HG02588 (cell line): Measurements from ENCODE around the gene EIF3K.

Experiments used
- ATAC-seq: cut with Tn5 transposase; IDR thresholded peaks from one replicate; pipeline ENCODE4 v1.9.1; 2021; ENCODE audit warnings: mild to moderate bottlenecking, moderate library complexity; ENCODE audit not compliant: unreplicated experiment

Gene EIF3K

DNA sequence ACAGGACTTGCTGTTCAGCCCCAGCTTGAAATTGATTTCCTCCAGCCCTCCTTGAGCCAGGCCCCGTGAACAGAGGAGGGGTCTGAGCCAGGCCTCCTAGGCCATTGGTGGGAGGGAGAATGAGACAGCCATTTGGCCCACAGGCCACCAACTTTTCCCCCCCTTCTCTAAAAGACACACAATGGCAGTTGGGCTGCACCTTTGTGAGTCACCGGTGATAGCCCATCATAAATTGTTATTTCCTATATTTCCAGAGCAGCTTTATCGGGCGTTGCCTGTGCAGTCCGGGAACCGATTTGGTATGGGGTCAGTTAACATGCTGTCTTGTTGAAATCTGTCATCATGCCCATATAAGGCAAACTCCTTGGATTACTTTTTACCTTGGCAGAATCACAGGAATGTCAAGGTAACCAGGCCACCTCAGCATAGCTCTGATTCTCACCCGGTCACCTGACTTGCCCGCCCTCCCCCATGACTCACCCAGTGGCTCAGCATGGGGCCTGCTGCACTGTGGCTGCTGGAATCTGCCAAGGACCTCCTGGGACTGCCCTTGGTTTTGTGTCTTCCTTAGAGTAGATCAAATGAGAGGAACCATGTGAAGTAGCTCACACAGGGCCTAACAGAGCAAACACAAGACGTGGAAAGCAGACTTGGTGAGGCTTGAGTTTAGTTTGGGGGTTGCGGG, 64.5 kb downstream of the EIF3K start:
- no peak for ATAC-seq

DNA sequence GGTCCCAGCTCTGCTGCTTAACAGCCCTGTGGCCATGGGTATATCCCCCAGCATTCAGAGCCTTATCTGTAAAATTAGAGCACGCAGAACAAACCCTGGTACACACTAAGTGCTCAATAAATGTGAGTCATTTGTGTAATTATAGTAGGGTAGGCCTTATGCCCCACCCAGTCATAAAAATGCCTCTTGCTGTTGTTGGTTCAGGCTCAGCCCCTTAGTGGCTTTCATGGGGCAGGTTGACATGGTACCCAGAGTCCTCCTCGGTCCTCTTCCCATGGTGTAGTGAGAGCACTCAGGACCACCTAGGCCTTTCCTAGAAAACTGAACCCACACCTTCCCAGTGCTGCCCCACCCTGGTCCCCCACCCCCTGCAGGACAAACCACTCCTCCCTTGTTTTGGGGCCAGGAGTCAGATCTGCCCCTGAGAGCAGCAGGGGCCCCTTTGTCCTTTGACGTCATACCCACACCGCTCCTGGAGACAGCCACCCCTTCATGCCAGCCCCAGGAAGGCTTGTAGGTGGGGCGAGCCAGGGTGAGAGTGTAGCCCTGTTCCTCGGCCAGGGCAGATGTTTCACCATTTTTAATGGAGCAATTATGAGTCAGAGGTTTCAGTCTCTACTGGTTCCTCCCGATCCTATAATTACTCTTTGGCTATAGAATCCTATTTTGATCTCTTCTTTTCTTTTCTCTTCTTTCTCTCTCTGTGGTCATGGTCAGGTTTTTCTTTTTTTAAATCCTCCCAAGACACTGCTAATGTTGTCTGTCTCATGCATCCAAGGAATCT, 65.3 kb downstream of the EIF3K start:
- ATAC-seq = no peak

DNA sequence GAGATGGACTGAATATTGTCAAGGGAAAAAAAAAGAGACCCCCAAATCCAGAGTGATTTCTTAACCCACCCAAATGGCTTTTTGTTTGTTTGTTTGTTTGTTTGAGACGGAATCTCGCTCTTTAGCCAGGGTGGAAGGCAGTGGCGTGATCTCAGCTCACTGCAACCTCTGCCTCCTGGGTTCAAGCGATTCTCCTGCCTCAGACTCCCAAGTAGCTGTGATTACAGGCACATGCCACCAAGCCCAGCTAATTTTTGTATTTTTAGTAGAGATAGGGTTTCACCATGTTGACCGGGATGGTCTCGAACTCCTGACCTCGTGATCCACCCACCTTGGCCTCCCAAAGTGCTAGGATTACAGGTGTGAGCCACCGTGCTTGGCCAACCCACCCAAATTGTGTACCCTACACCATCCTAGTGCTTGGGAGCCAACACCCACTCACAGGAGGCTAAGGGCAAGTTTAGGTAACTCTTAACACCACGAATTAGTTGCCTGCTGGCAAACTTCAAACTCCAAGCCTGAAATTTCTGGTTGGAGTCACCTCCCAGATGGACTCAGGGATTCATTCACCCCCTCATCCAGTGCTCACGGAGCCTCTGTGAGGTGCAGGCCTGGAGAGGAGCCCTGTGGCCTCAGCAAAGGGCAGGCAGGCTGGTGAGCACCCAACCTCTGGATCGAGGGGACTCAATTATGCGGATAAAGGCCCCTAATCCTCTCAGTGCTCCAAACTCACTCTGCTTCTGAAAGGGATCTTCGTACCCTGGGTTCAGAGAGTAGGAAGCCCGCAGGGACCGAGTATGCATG, 66.1 kb downstream of the EIF3K start:
- no peak for ATAC-seq

DNA sequence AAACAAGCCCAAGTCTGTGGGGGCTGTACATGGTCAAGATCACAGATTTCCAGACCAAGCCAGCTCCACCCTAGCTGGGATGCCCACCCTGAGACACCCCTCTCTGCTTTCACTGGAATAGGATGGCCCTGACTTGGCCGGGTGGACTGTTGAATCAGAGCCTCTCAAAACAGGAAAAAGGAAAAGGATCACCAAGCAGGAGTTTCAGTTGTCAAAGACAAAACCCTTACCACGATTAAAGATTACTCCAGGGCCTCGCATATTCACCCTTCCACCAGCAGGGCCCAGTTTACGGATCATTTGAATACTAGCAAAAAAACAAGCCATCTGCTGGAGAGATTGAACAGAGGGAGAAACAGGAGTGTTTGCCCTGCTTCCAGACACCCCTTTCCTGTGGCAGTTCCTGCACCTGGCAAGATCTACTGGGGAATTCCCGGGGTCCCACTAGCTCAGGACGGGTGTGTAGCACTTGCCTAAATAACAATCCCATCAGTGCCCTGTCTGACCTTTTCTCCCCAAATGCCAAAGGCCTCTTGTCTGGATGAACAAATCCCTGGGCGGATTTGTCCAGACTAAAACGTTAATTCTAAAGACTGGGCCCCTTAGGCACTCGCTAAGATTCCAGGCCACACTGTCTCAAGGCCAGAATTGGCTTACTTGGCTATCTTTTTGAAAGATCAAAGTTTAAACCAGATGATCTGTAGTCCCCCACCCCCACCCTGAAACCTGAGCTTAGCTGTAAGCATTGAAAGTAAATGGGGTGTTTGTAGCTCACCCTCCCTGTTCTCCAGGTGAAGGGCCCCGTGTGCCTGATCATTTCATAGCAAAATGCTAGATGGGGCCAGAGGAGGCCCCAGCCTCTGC, 66.9 kb downstream of the EIF3K start:
- ATAC-seq = no peak

DNA sequence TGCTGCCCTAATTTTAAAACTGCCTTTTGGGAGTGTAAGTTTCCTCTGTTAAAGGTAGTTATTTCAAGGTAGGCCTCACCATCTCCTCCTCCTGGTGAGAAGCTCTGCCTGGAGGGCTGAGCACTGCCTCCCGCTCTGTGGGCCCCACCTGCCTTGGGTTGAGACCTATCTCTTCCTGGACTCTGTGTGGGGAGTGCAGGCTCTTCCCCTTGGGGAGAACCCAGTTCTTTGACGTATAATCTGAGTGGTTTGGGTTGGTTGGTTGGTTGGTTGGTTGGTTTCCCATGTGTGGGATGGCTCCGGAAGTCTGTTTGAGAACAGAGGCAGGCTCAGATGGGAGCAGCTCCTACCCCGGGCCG, 67.5 kb downstream of the EIF3K start:
- ATAC-seq = no peak
